ENCODE measurements around the gene ITGAE. TPM values are rescaled to one million over a fixed set of nuclear protein-coding genes. Genes with fewer than 3 reads are reported as not detected.

The ITGAE gene
- total and polyA plus RNA-seq, 10 of the 15 experiments (the other 5 are each of a cell fraction or from before 2014, with no cell fraction given) = 13.1 to 161 (median 34.8) TPM

- TF ChIP-seq ZNF622 (IDR thresholded peaks at IDR 0.05) (no peak), IKZF2 (IDR thresholded peaks at IDR 0.05) (peak; percentile 99), TCF7 (IDR thresholded peaks at IDR 0.05; ENCODE audit: borderline replicate concordance) (no peak), LARP7 (IDR thresholded peaks at IDR 0.05) (no peak), DPF2 (IDR thresholded peaks at IDR 0.05) (peak; percentile 97), ZNF384 (IDR thresholded peaks at IDR 0.05; ENCODE audit: borderline replicate concordance, low read depth, low read length) (peak; percentile 95), IRF3 (IDR thresholded peaks at IDR 0.05) (no peak), CHD4 (IDR thresholded peaks at IDR 0.05) (no peak), SREBF1 (IDR thresholded peaks at IDR 0.05; ENCODE audit: low read length) (no peak), BCL3 (IDR thresholded peaks at IDR 0.05; ENCODE audit: borderline replicate concordance, insufficient read depth, low read depth, low read length, poor library complexity, severe bottlenecking) (peak; percentile 86), CBX5 (IDR thresholded peaks at IDR 0.05; ENCODE audit: low read depth) (no peak), IKZF1 (conservative IDR thresholded peaks at IDR 0.05) (peak; percentile 97), PRDM15 (CRISPR knock-in tag; IDR thresholded peaks at IDR 0.05) (no peak)
- TF ChIP-seq, protein P1, sequence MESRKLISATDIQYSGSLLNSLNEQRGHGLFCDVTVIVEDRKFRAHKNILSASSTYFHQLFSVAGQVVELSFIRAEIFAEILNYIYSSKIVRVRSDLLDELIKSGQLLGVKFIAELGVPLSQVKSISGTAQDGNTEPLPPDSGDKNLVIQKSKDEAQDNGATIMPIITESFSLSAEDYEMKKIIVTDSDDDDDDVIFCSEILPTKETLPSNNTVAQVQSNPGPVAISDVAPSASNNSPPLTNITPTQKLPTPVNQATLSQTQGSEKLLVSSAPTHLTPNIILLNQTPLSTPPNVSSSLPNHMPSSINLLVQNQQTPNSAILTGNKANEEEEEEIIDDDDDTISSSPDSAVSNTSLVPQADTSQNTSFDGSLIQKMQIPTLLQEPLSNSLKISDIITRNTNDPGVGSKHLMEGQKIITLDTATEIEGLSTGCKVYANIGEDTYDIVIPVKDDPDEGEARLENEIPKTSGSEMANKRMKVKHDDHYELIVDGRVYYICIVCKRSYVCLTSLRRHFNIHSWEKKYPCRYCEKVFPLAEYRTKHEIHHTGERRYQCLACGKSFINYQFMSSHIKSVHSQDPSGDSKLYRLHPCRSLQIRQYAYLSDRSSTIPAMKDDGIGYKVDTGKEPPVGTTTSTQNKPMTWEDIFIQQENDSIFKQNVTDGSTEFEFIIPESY (IDR thresholded peaks at IDR 0.05) = no peak
- TF ChIP-seq, protein P2, sequence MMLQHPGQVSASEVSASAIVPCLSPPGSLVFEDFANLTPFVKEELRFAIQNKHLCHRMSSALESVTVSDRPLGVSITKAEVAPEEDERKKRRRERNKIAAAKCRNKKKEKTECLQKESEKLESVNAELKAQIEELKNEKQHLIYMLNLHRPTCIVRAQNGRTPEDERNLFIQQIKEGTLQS (IDR thresholded peaks at IDR 0.05; ENCODE audit: borderline replicate concordance, extremely low read depth, low read depth, low read length) = 0 out of 2 replicates have a peak, but pooled peaks have one; percentile 12
- TF ChIP-seq, protein P3, sequence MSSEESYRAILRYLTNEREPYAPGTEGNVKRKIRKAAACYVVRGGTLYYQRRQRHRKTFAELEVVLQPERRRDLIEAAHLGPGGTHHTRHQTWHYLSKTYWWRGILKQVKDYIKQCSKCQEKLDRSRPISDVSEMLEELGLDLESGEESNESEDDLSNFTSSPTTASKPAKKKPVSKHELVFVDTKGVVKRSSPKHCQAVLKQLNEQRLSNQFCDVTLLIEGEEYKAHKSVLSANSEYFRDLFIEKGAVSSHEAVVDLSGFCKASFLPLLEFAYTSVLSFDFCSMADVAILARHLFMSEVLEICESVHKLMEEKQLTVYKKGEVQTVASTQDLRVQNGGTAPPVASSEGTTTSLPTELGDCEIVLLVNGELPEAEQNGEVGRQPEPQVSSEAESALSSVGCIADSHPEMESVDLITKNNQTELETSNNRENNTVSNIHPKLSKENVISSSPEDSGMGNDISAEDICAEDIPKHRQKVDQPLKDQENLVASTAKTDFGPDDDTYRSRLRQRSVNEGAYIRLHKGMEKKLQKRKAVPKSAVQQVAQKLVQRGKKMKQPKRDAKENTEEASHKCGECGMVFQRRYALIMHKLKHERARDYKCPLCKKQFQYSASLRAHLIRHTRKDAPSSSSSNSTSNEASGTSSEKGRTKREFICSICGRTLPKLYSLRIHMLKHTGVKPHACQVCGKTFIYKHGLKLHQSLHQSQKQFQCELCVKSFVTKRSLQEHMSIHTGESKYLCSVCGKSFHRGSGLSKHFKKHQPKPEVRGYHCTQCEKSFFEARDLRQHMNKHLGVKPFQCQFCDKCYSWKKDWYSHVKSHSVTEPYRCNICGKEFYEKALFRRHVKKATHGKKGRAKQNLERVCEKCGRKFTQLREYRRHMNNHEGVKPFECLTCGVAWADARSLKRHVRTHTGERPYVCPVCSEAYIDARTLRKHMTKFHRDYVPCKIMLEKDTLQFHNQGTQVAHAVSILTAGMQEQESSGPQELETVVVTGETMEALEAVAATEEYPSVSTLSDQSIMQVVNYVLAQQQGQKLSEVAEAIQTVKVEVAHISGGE (CRISPR knock-in tag; IDR thresholded peaks at IDR 0.05) = no peak
- TF ChIP-seq, protein P4, sequence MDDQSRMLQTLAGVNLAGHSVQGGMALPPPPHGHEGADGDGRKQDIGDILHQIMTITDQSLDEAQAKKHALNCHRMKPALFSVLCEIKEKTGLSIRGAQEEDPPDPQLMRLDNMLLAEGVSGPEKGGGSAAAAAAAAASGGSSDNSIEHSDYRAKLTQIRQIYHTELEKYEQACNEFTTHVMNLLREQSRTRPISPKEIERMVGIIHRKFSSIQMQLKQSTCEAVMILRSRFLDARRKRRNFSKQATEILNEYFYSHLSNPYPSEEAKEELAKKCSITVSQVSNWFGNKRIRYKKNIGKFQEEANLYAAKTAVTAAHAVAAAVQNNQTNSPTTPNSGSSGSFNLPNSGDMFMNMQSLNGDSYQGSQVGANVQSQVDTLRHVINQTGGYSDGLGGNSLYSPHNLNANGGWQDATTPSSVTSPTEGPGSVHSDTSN (IDR thresholded peaks at IDR 0.05; ENCODE audit: insufficient replicate concordance, low read depth, low read length) = no peak
These were observed 90.0 kb downstream of the ITGAE start (continued) for GRCh38 chr17:3710951-3711383.

All from GM12878 (cell line).